ENCODE results near the gene BZW2. TPM values are rescaled to one million over a fixed set of nuclear protein-coding genes. Genes with fewer than 3 reads are reported as not detected.

The BZW2 gene
- 100 to 1,000 TPM; 118 to 122 TPM for total RNA-seq

- H3K9me3 Mint-ChIP-seq, result no peaks in the 10 kb centered on the region
- CTCF ChIA-PET, result interaction anchor here (0.9 to 1.3 kb wide), 3 partner anchors 11 to 25 kb away, joined by 3 to 5 read pairs (median 3); no protein-coding TSS in a partner anchor
These were observed at the start of gene BZW2, which contains the start of gene ANKMY2 for GRCh38 chr7:16645593-16646471. Gene BZW2 (plus strand): TSS chr7:16646181. CDS start chr7:16665444, 19,263 bp downstream. Gene ANKMY2 (minus strand): TSS chr7:16645754. CDS start chr7:16645573, 181 bp downstream.

GRCh38 chr7:16598015-16598414 is 48.0 kb upstream of the BZW2 start:
- H3K27ac Mint-ChIP-seq, result no peak overlapping the region
- CTCF ChIA-PET, result no interaction called here
- no peaks in the 10 kb centered on the region for H3K4me1 Mint-ChIP-seq (ENCODE audit: low read depth)
- DNase-seq, result no peak
- no peaks in the 10 kb centered on the region for H3K27me3 Mint-ChIP-seq (ENCODE audit: low read depth)
- no peak overlapping the region for H3K4me3 Mint-ChIP-seq
- intact Hi-C loops (cut with micrococcal nuclease), result no loop called here
- no peaks in the 10 kb centered on the region for H3K9me3 Mint-ChIP-seq
- peaks cover 8% of the 10 kb centered on the region for H3K36me3 Mint-ChIP-seq (ENCODE audit: low read depth)

More at GRCh38 chr7:16645593-16646471, at the start of gene BZW2, which contains the start of gene ANKMY2:
- H3K4me1 Mint-ChIP-seq (ENCODE audit: low read depth), result peaks cover 53% of the 10 kb centered on the region
- peak within 1 kb of the TSS; percentile 95 for H3K27ac Mint-ChIP-seq
- H3K36me3 Mint-ChIP-seq (ENCODE audit: low read depth), result peaks cover 13% of the 10 kb centered on the region
- intact Hi-C loops (cut with micrococcal nuclease), result loop anchor here (1.0 to 5.0 kb wide), 9 partner anchors 26 to 1293 kb away; partner anchors contain the start of genes AHR and TSPAN13
- peak; percentile 94 for DNase-seq
- no peaks in the 10 kb centered on the region for H3K27me3 Mint-ChIP-seq (ENCODE audit: low read depth)
- H3K4me3 Mint-ChIP-seq, result peak within 1 kb of the TSS; percentile 97

- Mint-ChIP-seq H3K36me3 (ENCODE audit: low read depth) (peaks cover 14% of the 10 kb centered on the region), H3K27ac (no peak overlapping the region), H3K9me3 (no peaks in the 10 kb centered on the region), H3K4me3 (no peak overlapping the region), H3K27me3 (ENCODE audit: low read depth) (no peaks in the 10 kb centered on the region), H3K4me1 (ENCODE audit: low read depth) (no peaks in the 10 kb centered on the region)
- no peak for DNase-seq
- intact Hi-C loops (cut with micrococcal nuclease), result loop anchor here (5.0 kb wide), 1 partner anchor 97 kb away; no protein-coding TSS in a partner anchor
- CTCF ChIA-PET, result no interaction called here
These were observed 46.1 kb upstream of the BZW2 start for GRCh38 chr7:16599860-16600259.

- no peak for DNase-seq
- Mint-ChIP-seq H3K36me3 (ENCODE audit: low read depth) (peaks cover 23% of the 10 kb centered on the region), H3K4me1 (ENCODE audit: low read depth) (no peaks in the 10 kb centered on the region), H3K27ac (no peak overlapping the region), H3K9me3 (no peaks in the 10 kb centered on the region), H3K27me3 (ENCODE audit: low read depth) (no peaks in the 10 kb centered on the region), H3K4me3 (no peak overlapping the region)
- intact Hi-C loops (cut with micrococcal nuclease), result loop anchor here (1.0 to 5.0 kb wide), 3 partner anchors 94 to 315 kb away; no protein-coding TSS in a partner anchor
- CTCF ChIA-PET, result interaction anchor here (1.5 to 2.0 kb wide), 3 partner anchors 197 to 314 kb away, joined by 3 to 8 read pairs (median 6); no protein-coding TSS in a partner anchor
These were observed 42.3 kb upstream of the BZW2 start for GRCh38 chr7:16603633-16604032.

- Mint-ChIP-seq H3K27me3 (ENCODE audit: low read depth) (no peaks in the 10 kb centered on the region), H3K36me3 (ENCODE audit: low read depth) (peaks cover 21% of the 10 kb centered on the region), H3K27ac (no peak overlapping the region), H3K4me3 (no peak overlapping the region), H3K4me1 (ENCODE audit: low read depth) (no peaks in the 10 kb centered on the region), H3K9me3 (no peaks in the 10 kb centered on the region)
- intact Hi-C loops (cut with micrococcal nuclease), result loop anchor here (1.0 to 5.0 kb wide), 3 partner anchors 93 to 314 kb away; no protein-coding TSS in a partner anchor
- DNase-seq, result no peak
- CTCF ChIA-PET, result interaction anchor here (1.5 to 2.0 kb wide), 2 partner anchors 312 to 314 kb away, joined by 3 to 8 read pairs; no protein-coding TSS in a partner anchor
These were observed 41.9 kb upstream of the BZW2 start for GRCh38 chr7:16604054-16604453.

GRCh38 chr7:16606704-16607103 is 39.3 kb upstream of the BZW2 start:
- DNase-seq, result no peak
- Mint-ChIP-seq H3K27me3 (ENCODE audit: low read depth) (no peaks in the 10 kb centered on the region), H3K27ac (no peak overlapping the region), H3K36me3 (ENCODE audit: low read depth) (peaks cover 20% of the 10 kb centered on the region), H3K4me1 (ENCODE audit: low read depth) (no peaks in the 10 kb centered on the region), H3K4me3 (no peak overlapping the region), H3K9me3 (no peaks in the 10 kb centered on the region)
- intact Hi-C loops (cut with micrococcal nuclease), result no loop called here
- CTCF ChIA-PET, result no interaction called here

- H3K27ac Mint-ChIP-seq, result no peak overlapping the region
- H3K9me3 Mint-ChIP-seq, result no peaks in the 10 kb centered on the region
- no peaks in the 10 kb centered on the region for H3K27me3 Mint-ChIP-seq (ENCODE audit: low read depth)
- H3K36me3 Mint-ChIP-seq (ENCODE audit: low read depth), result peaks cover 13% of the 10 kb centered on the region
- no peak overlapping the region for H3K4me3 Mint-ChIP-seq
- CTCF ChIA-PET, result no interaction called here
- H3K4me1 Mint-ChIP-seq (ENCODE audit: low read depth), result no peaks in the 10 kb centered on the region
- intact Hi-C loops (cut with micrococcal nuclease), result no loop called here
- DNase-seq, result no peak
These were observed 36.0 kb upstream of the BZW2 start for GRCh38 chr7:16609842-16610450.

- intact Hi-C loops (cut with micrococcal nuclease), result no loop called here
These were observed 34.3 kb upstream of the BZW2 start for GRCh38 chr7:16611711-16612110.

GRCh38 chr7:16615228-16615627 is 30.8 kb upstream of the BZW2 start:
- intact Hi-C loops (cut with micrococcal nuclease), result no loop called here
- DNase-seq, result no peak
- H3K4me1 Mint-ChIP-seq (ENCODE audit: low read depth), result peaks cover 11% of the 10 kb centered on the region
- CTCF ChIA-PET, result no interaction called here
- H3K27me3 Mint-ChIP-seq (ENCODE audit: low read depth), result no peaks in the 10 kb centered on the region
- no peak overlapping the region for H3K4me3 Mint-ChIP-seq
- H3K9me3 Mint-ChIP-seq, result no peaks in the 10 kb centered on the region
- peaks cover 9% of the 10 kb centered on the region for H3K36me3 Mint-ChIP-seq (ENCODE audit: low read depth)
- no peak overlapping the region for H3K27ac Mint-ChIP-seq

More at GRCh38 chr7:16611711-16612110, 34.3 kb upstream of the BZW2 start:
- Mint-ChIP-seq H3K36me3 (ENCODE audit: low read depth) (peaks cover 14% of the 10 kb centered on the region), H3K27me3 (ENCODE audit: low read depth) (no peaks in the 10 kb centered on the region), H3K4me1 (ENCODE audit: low read depth) (no peaks in the 10 kb centered on the region), H3K9me3 (no peaks in the 10 kb centered on the region), H3K27ac (no peak overlapping the region), H3K4me3 (no peak overlapping the region)
- CTCF ChIA-PET, result no interaction called here
- no peak for DNase-seq

GRCh38 chr7:16616122-16616521 is 29.9 kb upstream of the BZW2 start:
- H3K27me3 Mint-ChIP-seq (ENCODE audit: low read depth), result no peaks in the 10 kb centered on the region
- no peak overlapping the region for H3K27ac Mint-ChIP-seq
- no peak overlapping the region for H3K4me3 Mint-ChIP-seq
- H3K36me3 Mint-ChIP-seq (ENCODE audit: low read depth), result peaks cover 7% of the 10 kb centered on the region
- CTCF ChIA-PET, result no interaction called here
- intact Hi-C loops (cut with micrococcal nuclease), result no loop called here
- no peaks in the 10 kb centered on the region for H3K9me3 Mint-ChIP-seq
- no peak for DNase-seq
- peaks cover 13% of the 10 kb centered on the region for H3K4me1 Mint-ChIP-seq (ENCODE audit: low read depth)

GRCh38 chr7:16616542-16616941 is 29.4 kb upstream of the BZW2 start:
- DNase-seq, result no peak
- CTCF ChIA-PET, result no interaction called here
- H3K27ac Mint-ChIP-seq, result no peak overlapping the region
- intact Hi-C loops (cut with micrococcal nuclease), result no loop called here
- H3K9me3 Mint-ChIP-seq, result no peaks in the 10 kb centered on the region
- peaks cover 7% of the 10 kb centered on the region for H3K36me3 Mint-ChIP-seq (ENCODE audit: low read depth)
- no peak overlapping the region for H3K4me3 Mint-ChIP-seq
- no peaks in the 10 kb centered on the region for H3K27me3 Mint-ChIP-seq (ENCODE audit: low read depth)
- H3K4me1 Mint-ChIP-seq (ENCODE audit: low read depth), result peaks cover 13% of the 10 kb centered on the region

GRCh38 chr7:16619979-16620408 is 26.0 kb upstream of the BZW2 start:
- no peaks in the 10 kb centered on the region for H3K27me3 Mint-ChIP-seq (ENCODE audit: low read depth)
- CTCF ChIA-PET, result interaction anchor here (1.4 kb wide), 1 partner anchor 24 kb away, joined by 4 read pairs; no protein-coding TSS in a partner anchor
- peak; percentile 33 for DNase-seq
- intact Hi-C loops (cut with micrococcal nuclease), result loop anchor here (1.0 to 2.0 kb wide), 8 partner anchors 25 to 679 kb away; partner anchors contain the start of genes AHR and ANKMY2
- peak overlapping the region; percentile 23 for H3K4me3 Mint-ChIP-seq
- H3K9me3 Mint-ChIP-seq, result no peaks in the 10 kb centered on the region
- peaks cover 13% of the 10 kb centered on the region for H3K4me1 Mint-ChIP-seq (ENCODE audit: low read depth)
- H3K36me3 Mint-ChIP-seq (ENCODE audit: low read depth), result peaks cover 20% of the 10 kb centered on the region
- peak overlapping the region; percentile 81 for H3K27ac Mint-ChIP-seq

All from activated naive CD4-positive, alpha-beta T cell treated with anti-CD3 and anti-CD28 coated beads for 36 hours (primary cell).